Stimulated activated naive CD8-positive, alpha-beta T cell treated with anti-CD3 and anti-CD28 coated beads, Interleukin-15, Interleukin-2, amounts not matched to agents 100 ng/mL and 50 ng/mL, for 24 hours (primary cell): ENCODE data around the gene NBL1.
"Not testable (repeated sequence)": the region's sequence is repeated elsewhere in the genome, so short reads cannot be mapped to it uniquely, and the experiment has no call there.

ENCODE experiments used
- H3K27ac Mint-ChIP-seq: one replicate; pipeline ENCODE4 v1.8.0; 2021; ENCODE audit warnings: mild to moderate bottlenecking, mixed read lengths
- H3K27me3 Mint-ChIP-seq: one replicate; pipeline ENCODE4 v1.8.0; 2021; ENCODE audit warnings: mixed read lengths
- H3K36me3 Mint-ChIP-seq: one replicate; pipeline ENCODE4 v1.8.0; 2021; ENCODE audit warnings: low read depth, mixed read lengths
- H3K4me1 Mint-ChIP-seq: one replicate; pipeline ENCODE4 v1.8.0; 2021; ENCODE audit warnings: low read depth, mixed read lengths
- H3K4me3 Mint-ChIP-seq: one replicate; pipeline ENCODE4 v1.8.0; 2021; ENCODE audit warnings: mild to moderate bottlenecking, mixed read lengths
- H3K9me3 Mint-ChIP-seq: one replicate; pipeline ENCODE4 v1.8.0; 2021; ENCODE audit warnings: mixed read lengths

NBL1 gene

GRCh38 chr1:19616489-19616888, 27.6 kb upstream of the NBL1 start:
- Mint-ChIP-seq H3K9me3 (no peaks in the 10 kb centered on the region), H3K27me3 (no peaks in the 10 kb centered on the region), H3K27ac (no peak overlapping the region), H3K36me3 (peaks cover 60% of the 10 kb centered on the region), H3K4me1 (no peaks in the 10 kb centered on the region), H3K4me3 (no peak overlapping the region)

GRCh38 chr1:19617376-19617775, 26.7 kb upstream of the NBL1 start:
- peaks cover 2% of the 10 kb centered on the region for H3K4me1 Mint-ChIP-seq

GRCh38 chr1:19618428-19618827, 25.7 kb upstream of the NBL1 start:
- no peak overlapping the region for H3K4me3 Mint-ChIP-seq
- no peaks in the 10 kb centered on the region for H3K27me3 Mint-ChIP-seq
- peaks cover 2% of the 10 kb centered on the region for H3K4me1 Mint-ChIP-seq
- no peaks in the 10 kb centered on the region for H3K9me3 Mint-ChIP-seq
- no peak overlapping the region for H3K27ac Mint-ChIP-seq
- H3K36me3 Mint-ChIP-seq: peaks cover 68% of the 10 kb centered on the region

More at GRCh38 chr1:19617376-19617775, 26.7 kb upstream of the NBL1 start:
- Mint-ChIP-seq H3K9me3 (no peaks in the 10 kb centered on the region), H3K27me3 (no peaks in the 10 kb centered on the region), H3K36me3 (peaks cover 67% of the 10 kb centered on the region), H3K4me3 (no peak overlapping the region), H3K27ac (no peak overlapping the region)

- Mint-ChIP-seq H3K27ac (peak overlapping the region; percentile 41), H3K36me3 (peaks cover 77% of the 10 kb centered on the region), H3K9me3 (no peaks in the 10 kb centered on the region), H3K27me3 (no peaks in the 10 kb centered on the region), H3K4me1 (peaks cover 2% of the 10 kb centered on the region), H3K4me3 (no peak overlapping the region)
These were observed 24.3 kb upstream of the NBL1 start for GRCh38 chr1:19619697-19620384.

GRCh38 chr1:19620786-19621185, 23.3 kb upstream of the NBL1 start:
- H3K27ac Mint-ChIP-seq: no peak overlapping the region

GRCh38 chr1:19621274-19621950, 22.7 kb upstream of the NBL1 start:
- peaks cover 77% of the 10 kb centered on the region for H3K36me3 Mint-ChIP-seq
- peaks cover 2% of the 10 kb centered on the region for H3K4me1 Mint-ChIP-seq
- no peaks in the 10 kb centered on the region for H3K27me3 Mint-ChIP-seq
- no peak overlapping the region for H3K4me3 Mint-ChIP-seq
- no peaks in the 10 kb centered on the region for H3K9me3 Mint-ChIP-seq
- no peak overlapping the region for H3K27ac Mint-ChIP-seq

More at GRCh38 chr1:19620786-19621185, 23.3 kb upstream of the NBL1 start:
- H3K4me3 Mint-ChIP-seq: no peak overlapping the region
- no peaks in the 10 kb centered on the region for H3K9me3 Mint-ChIP-seq
- H3K27me3 Mint-ChIP-seq: no peaks in the 10 kb centered on the region
- H3K36me3 Mint-ChIP-seq: peaks cover 76% of the 10 kb centered on the region
- peaks cover 2% of the 10 kb centered on the region for H3K4me1 Mint-ChIP-seq

GRCh38 chr1:19622204-19622603, 21.9 kb upstream of the NBL1 start:
- no peaks in the 10 kb centered on the region for H3K27me3 Mint-ChIP-seq
- H3K4me1 Mint-ChIP-seq: peaks cover 2% of the 10 kb centered on the region
- H3K36me3 Mint-ChIP-seq: peaks cover 77% of the 10 kb centered on the region
- H3K27ac Mint-ChIP-seq: no peak overlapping the region
- no peak overlapping the region for H3K4me3 Mint-ChIP-seq
- no peaks in the 10 kb centered on the region for H3K9me3 Mint-ChIP-seq

GRCh38 chr1:19623523-19623922, 20.6 kb upstream of the NBL1 start:
- Mint-ChIP-seq H3K4me3 (no peak overlapping the region), H3K27ac (no peak overlapping the region), H3K4me1 (peaks cover 2% of the 10 kb centered on the region), H3K27me3 (no peaks in the 10 kb centered on the region), H3K36me3 (peaks cover 80% of the 10 kb centered on the region), H3K9me3 (no peaks in the 10 kb centered on the region)

GRCh38 chr1:19625291-19625937, 18.7 kb upstream of the NBL1 start:
- Mint-ChIP-seq H3K4me3 (no peak overlapping the region), H3K9me3 (no peaks in the 10 kb centered on the region), H3K4me1 (peaks cover 2% of the 10 kb centered on the region), H3K36me3 (peaks cover 73% of the 10 kb centered on the region), H3K27me3 (no peaks in the 10 kb centered on the region), H3K27ac (no peak overlapping the region)

- no peak overlapping the region for H3K27ac Mint-ChIP-seq
- peaks cover 41% of the 10 kb centered on the region for H3K36me3 Mint-ChIP-seq
These were observed 15.2 kb upstream of the NBL1 start for GRCh38 chr1:19628879-19629278.

GRCh38 chr1:19629357-19629756, 14.8 kb upstream of the NBL1 start:
- Mint-ChIP-seq H3K27ac (no peak overlapping the region), H3K4me3 (no peak overlapping the region), H3K27me3 (no peaks in the 10 kb centered on the region), H3K4me1 (no peaks in the 10 kb centered on the region), H3K9me3 (no peaks in the 10 kb centered on the region), H3K36me3 (peaks cover 41% of the 10 kb centered on the region)

More at GRCh38 chr1:19628879-19629278, 15.2 kb upstream of the NBL1 start:
- H3K4me1 Mint-ChIP-seq: no peaks in the 10 kb centered on the region
- H3K9me3 Mint-ChIP-seq: no peaks in the 10 kb centered on the region
- H3K27me3 Mint-ChIP-seq: no peaks in the 10 kb centered on the region
- H3K4me3 Mint-ChIP-seq: no peak overlapping the region

- H3K9me3 Mint-ChIP-seq, H3K27me3 Mint-ChIP-seq, H3K4me1 Mint-ChIP-seq, H3K4me3 Mint-ChIP-seq, H3K27ac Mint-ChIP-seq: not testable (repeated sequence)
- peaks cover 34% of the 10 kb centered on the region for H3K36me3 Mint-ChIP-seq
These were observed 13.9 kb upstream of the NBL1 start for GRCh38 chr1:19630192-19630591.

GRCh38 chr1:19630720-19631395, 13.3 kb upstream of the NBL1 start:
- H3K27me3 Mint-ChIP-seq: no peaks in the 10 kb centered on the region
- no peaks in the 10 kb centered on the region for H3K9me3 Mint-ChIP-seq
- H3K4me1 Mint-ChIP-seq: no peaks in the 10 kb centered on the region
- no peak overlapping the region for H3K4me3 Mint-ChIP-seq
- H3K27ac Mint-ChIP-seq: no peak overlapping the region
- peaks cover 28% of the 10 kb centered on the region for H3K36me3 Mint-ChIP-seq

GRCh38 chr1:19632211-19632610, 11.9 kb upstream of the NBL1 start:
- no peaks in the 10 kb centered on the region for H3K4me1 Mint-ChIP-seq

GRCh38 chr1:19633106-19633505, 11.0 kb upstream of the NBL1 start:
- no peaks in the 10 kb centered on the region for H3K4me1 Mint-ChIP-seq
- peaks cover 9% of the 10 kb centered on the region for H3K36me3 Mint-ChIP-seq
- H3K27me3 Mint-ChIP-seq: no peaks in the 10 kb centered on the region
- H3K9me3 Mint-ChIP-seq: no peaks in the 10 kb centered on the region
- no peak overlapping the region for H3K27ac Mint-ChIP-seq
- no peak overlapping the region for H3K4me3 Mint-ChIP-seq

More at GRCh38 chr1:19632211-19632610, 11.9 kb upstream of the NBL1 start:
- no peak overlapping the region for H3K27ac Mint-ChIP-seq
- peaks cover 16% of the 10 kb centered on the region for H3K36me3 Mint-ChIP-seq
- no peak overlapping the region for H3K4me3 Mint-ChIP-seq
- H3K27me3 Mint-ChIP-seq: no peaks in the 10 kb centered on the region
- no peaks in the 10 kb centered on the region for H3K9me3 Mint-ChIP-seq
